ENCODE measurements around the gene WDR59. TPM values are rescaled to one million over a fixed set of nuclear protein-coding genes. Genes with fewer than 3 reads are reported as not detected.
"Not testable (repeated sequence)": the region's sequence is repeated elsewhere in the genome, so short reads cannot be mapped to it uniquely, and the experiment has no call there.

WDR59 gene
- total RNA-seq, 2 experiments from 2014 or later: 26.3 to 80.3 TPM

DNA sequence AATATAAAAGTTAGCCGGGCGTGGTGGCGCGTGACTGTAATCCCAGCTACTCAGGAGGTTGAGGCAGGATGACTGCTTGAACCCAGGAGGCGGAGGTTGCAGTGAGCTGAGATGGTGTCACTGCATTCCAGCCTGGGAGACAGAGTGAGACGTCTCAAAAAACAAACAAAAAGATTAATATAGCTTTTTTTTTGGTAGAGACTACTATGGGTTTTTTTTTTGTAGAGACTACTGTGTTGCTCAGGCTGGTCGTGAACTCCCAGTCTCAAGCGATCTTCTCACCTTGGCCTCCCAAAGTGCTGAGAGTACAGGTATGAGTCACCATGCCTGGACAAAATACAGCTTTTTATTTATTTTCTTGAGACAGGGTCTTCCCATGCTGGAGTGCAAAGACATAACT, 34.1 kb upstream of the WDR59 start:
- intact Hi-C loops (cut with micrococcal nuclease; ENCODE audit: unreplicated experiment): no loop called here
- ChIA-PET POLR2A (no interaction called here), CTCF (ENCODE audit: unreplicated experiment) (no interaction called here)
- Histone ChIP-seq H3K9me2 (ENCODE audit: insufficient read depth, low read length) (no peaks in the 10 kb centered on the region), H2AFZ (ENCODE audit: low read length) (no peak overlapping the region), H3K4me3 (ENCODE audit: low read depth, low read length, poor library complexity, severe bottlenecking) (no peak overlapping the region), H3K4me2 (ENCODE audit: low read length) (no peak overlapping the region), H3K79me2 (ENCODE audit: insufficient read depth, low read depth, low read length) (no peaks in the 10 kb centered on the region), H3K4me1 (ENCODE audit: insufficient read depth, low read length, poor library complexity, severe bottlenecking) (no peaks in the 10 kb centered on the region), H4K20me1 (ENCODE audit: insufficient read depth, low read length) (no peaks in the 10 kb centered on the region), H3K36me3 (ENCODE audit: insufficient read depth, low read length) (no peaks in the 10 kb centered on the region), H3K27ac (ENCODE audit: low read depth, low read length, poor library complexity, severe bottlenecking) (no peak overlapping the region), H3K9me3 (ENCODE audit: low read length) (peaks cover 16% of the 10 kb centered on the region)
- no peak for DNase-seq (ENCODE audit: low spot score)
- BruUV-seq (replicated peaks): no TSS peak
- no peak for TF ChIP-seq EZH2phosphoT487 (IDR thresholded peaks at IDR 0.05; ENCODE audit: borderline replicate concordance, low read depth, low read length)
- TF ChIP-seq, protein P1, sequence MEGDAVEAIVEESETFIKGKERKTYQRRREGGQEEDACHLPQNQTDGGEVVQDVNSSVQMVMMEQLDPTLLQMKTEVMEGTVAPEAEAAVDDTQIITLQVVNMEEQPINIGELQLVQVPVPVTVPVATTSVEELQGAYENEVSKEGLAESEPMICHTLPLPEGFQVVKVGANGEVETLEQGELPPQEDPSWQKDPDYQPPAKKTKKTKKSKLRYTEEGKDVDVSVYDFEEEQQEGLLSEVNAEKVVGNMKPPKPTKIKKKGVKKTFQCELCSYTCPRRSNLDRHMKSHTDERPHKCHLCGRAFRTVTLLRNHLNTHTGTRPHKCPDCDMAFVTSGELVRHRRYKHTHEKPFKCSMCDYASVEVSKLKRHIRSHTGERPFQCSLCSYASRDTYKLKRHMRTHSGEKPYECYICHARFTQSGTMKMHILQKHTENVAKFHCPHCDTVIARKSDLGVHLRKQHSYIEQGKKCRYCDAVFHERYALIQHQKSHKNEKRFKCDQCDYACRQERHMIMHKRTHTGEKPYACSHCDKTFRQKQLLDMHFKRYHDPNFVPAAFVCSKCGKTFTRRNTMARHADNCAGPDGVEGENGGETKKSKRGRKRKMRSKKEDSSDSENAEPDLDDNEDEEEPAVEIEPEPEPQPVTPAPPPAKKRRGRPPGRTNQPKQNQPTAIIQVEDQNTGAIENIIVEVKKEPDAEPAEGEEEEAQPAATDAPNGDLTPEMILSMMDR (conservative IDR thresholded peaks at IDR 0.05; ENCODE audit: low read length): no peak

DNA sequence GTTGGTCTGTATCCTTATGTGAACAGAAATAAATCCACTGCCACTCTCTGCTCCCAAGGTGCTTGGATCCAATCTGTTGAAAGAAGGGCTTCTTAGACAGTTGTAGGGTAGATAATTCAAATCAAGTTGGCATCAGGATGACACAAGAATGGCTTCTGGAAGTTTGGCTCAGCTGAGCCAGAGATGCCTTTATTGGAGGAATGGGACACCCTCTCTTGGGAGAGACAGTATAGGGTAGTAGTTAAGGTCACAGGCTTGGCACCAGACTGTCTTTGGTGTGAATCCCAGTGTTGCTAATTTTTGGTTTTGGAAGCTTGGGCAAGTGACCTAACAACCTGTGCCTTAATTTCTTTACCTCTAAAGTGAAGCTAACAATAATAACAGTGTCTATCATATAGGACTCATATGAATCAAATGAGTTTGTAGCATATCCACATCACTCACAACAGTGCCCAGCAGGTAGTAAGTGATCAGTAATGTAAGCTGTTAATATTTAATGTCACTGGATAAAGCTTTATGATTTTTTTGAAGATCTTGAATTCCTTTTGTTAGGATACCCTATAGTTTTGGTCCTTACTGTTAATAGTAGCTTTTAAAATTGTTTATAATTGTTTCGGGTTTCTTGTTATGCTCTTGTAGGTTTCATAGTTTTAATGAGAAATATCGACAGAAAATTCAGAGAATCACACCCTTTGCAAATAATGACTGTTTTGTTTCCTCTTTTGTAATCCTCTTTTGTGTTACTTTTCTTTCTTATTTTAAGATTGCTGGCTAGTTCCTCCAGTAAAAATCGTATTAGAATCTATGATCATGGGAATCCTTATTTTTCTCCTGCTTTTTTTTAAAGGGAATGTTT, 33.0 kb upstream of the WDR59 start:
- ChIA-PET POLR2A (interaction anchor here (0.5 to 1.8 kb wide), 6 partner anchors 9 to 519 kb away, joined by 3 to 7 read pairs (median 4); no protein-coding TSS in a partner anchor), CTCF (ENCODE audit: unreplicated experiment) (interaction anchor here (0.6 to 0.8 kb wide), 2 partner anchors 11 to 41 kb away, joined by 3 to 4 read pairs; no protein-coding TSS in a partner anchor)
- no peaks in the 10 kb centered on the region for H3K9me2 ChIP-seq (ENCODE audit: insufficient read depth, low read length)
- H3K79me2 ChIP-seq (ENCODE audit: insufficient read depth, low read depth, low read length): no peaks in the 10 kb centered on the region
- H3K4me1 ChIP-seq (ENCODE audit: insufficient read depth, low read length, poor library complexity, severe bottlenecking): no peaks in the 10 kb centered on the region
- H3K27ac ChIP-seq (ENCODE audit: low read depth, low read length, poor library complexity, severe bottlenecking): no peak overlapping the region
- no peaks in the 10 kb centered on the region for H4K20me1 ChIP-seq (ENCODE audit: insufficient read depth, low read length)
- no peak for DNase-seq (ENCODE audit: low spot score)
- no TSS peak for BruUV-seq (replicated peaks)
- no peak overlapping the region for H3K4me3 ChIP-seq (ENCODE audit: low read depth, low read length, poor library complexity, severe bottlenecking)
- peaks cover 16% of the 10 kb centered on the region for H3K9me3 ChIP-seq (ENCODE audit: low read length)
- no peaks in the 10 kb centered on the region for H3K36me3 ChIP-seq (ENCODE audit: insufficient read depth, low read length)
- no peak overlapping the region for H2AFZ ChIP-seq (ENCODE audit: low read length)
- no peak overlapping the region for H3K4me2 ChIP-seq (ENCODE audit: low read length)
- TF ChIP-seq, protein P1 (conservative IDR thresholded peaks at IDR 0.05; ENCODE audit: low read length): no peak
- TF ChIP-seq EZH2phosphoT487 (IDR thresholded peaks at IDR 0.05; ENCODE audit: borderline replicate concordance, low read depth, low read length): no peak
- intact Hi-C loops (cut with micrococcal nuclease; ENCODE audit: unreplicated experiment): no loop called here

DNA sequence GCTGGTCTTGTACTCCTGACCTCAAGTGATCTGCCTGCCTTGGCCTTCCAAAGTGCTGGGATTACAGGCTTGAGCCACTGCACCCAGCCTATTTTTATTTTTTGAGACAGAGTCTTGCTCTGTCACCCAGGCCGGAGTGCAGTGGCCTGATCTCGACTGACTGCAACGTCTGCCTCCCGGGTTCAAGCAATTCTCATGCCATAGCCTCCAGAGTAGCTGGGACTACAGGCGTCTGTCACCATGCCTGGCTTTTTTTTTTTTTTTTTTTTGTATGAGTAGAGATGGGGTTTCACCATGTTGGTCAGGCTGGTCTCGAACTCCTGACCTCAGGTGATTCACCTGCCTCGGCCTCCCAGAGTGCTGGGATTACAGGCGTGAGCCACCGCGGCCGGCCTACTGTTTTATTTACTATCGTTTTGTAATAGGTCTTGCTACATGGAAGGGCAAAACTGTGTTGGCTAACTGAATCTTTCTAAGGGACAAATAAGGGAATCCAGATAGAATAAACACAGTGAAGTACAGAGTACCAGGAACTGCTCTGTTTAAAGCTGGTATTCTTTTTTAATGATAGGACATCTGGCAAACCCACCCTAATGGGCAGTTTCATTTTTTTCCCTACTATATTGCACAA, 31.6 kb upstream of the WDR59 start:
- H4K20me1 ChIP-seq (ENCODE audit: insufficient read depth, low read length); H3K9me3 ChIP-seq (ENCODE audit: low read length); H2AFZ ChIP-seq (ENCODE audit: low read length); H3K9me2 ChIP-seq (ENCODE audit: insufficient read depth, low read length); H3K4me3 ChIP-seq (ENCODE audit: low read depth, low read length, poor library complexity, severe bottlenecking); H3K36me3 ChIP-seq (ENCODE audit: insufficient read depth, low read length); H3K4me2 ChIP-seq (ENCODE audit: low read length); DNase-seq (ENCODE audit: low spot score); H3K4me1 ChIP-seq (ENCODE audit: insufficient read depth, low read length, poor library complexity, severe bottlenecking); BruUV-seq (replicated peaks); H3K79me2 ChIP-seq (ENCODE audit: insufficient read depth, low read depth, low read length); intact Hi-C loops (cut with micrococcal nuclease; ENCODE audit: unreplicated experiment); H3K27ac ChIP-seq (ENCODE audit: low read depth, low read length, poor library complexity, severe bottlenecking): not testable (repeated sequence)
- ChIA-PET POLR2A (interaction anchor here (0.6 to 1.8 kb wide), 3 partner anchors 11 to 31 kb away, joined by 3 to 7 read pairs (median 3); no protein-coding TSS in a partner anchor), CTCF (ENCODE audit: unreplicated experiment) (interaction anchor here (0.6 kb wide), 1 partner anchor 121 kb away, joined by 4 read pairs; no protein-coding TSS in a partner anchor)
